Neural crest cell (in vitro differentiated cells): Measurements from ENCODE around the gene TRIP6. TPM values are rescaled to one million over a fixed set of nuclear protein-coding genes. Genes with fewer than 3 reads are reported as not detected.

Experiments used
- DNase-seq: peaks from one replicate; pipeline ENCODE4 v3.0.0; 2021; ENCODE audit warnings: low read depth, mixed read lengths, low spot score
- H3K27ac Mint-ChIP-seq: one replicate; pipeline ENCODE4 v1.8.0; 2021; ENCODE audit warnings: mild to moderate bottlenecking, mixed read lengths; ENCODE audit not compliant: unreplicated experiment
- H3K27me3 Mint-ChIP-seq: 2 replicates; pipeline ENCODE4 v1.8.0; 2021; ENCODE audit warnings: low read depth, mild to moderate bottlenecking, mixed read lengths
- H3K36me3 Mint-ChIP-seq: 2 replicates; pipeline ENCODE4 v1.8.0; 2021; ENCODE audit warnings: low read depth, mild to moderate bottlenecking, mixed read lengths
- H3K4me1 Mint-ChIP-seq: 2 replicates; pipeline ENCODE4 v1.8.0; 2021; ENCODE audit warnings: mixed read lengths
- H3K4me3 Mint-ChIP-seq: one replicate; pipeline ENCODE4 v1.8.0; 2021; ENCODE audit warnings: mild to moderate bottlenecking, mixed read lengths
- H3K9me3 Mint-ChIP-seq: 2 replicates; pipeline ENCODE4 v1.8.0; 2021; ENCODE audit warnings: mixed read lengths
- CTCF ChIP-seq: fragments of 200-600 bp; sonication (generic); conservative IDR thresholded peaks from 2 replicates; pipeline ENCODE4 v1.5.0; 2021; ENCODE audit warnings: antibody characterized with exemption, mild to moderate bottlenecking
- total RNA-seq: library from RNA; stranded (reverse); gene quantifications from 2 replicates; pipeline ENCODE4 v1.2.1, GENCODE V29; 2021

TRIP6 gene
- total RNA-seq, 1 donor from 2014 or later = 39.7 TPM

- H3K4me3 Mint-ChIP-seq = no peak overlapping the region
- peaks cover 17% of the 10 kb centered on the region for H3K4me1 Mint-ChIP-seq
- H3K9me3 Mint-ChIP-seq = no peaks in the 10 kb centered on the region
- no peak for TF ChIP-seq CTCF
- no peak for DNase-seq
- H3K27me3 Mint-ChIP-seq = no peaks in the 10 kb centered on the region
- no peak overlapping the region for H3K27ac Mint-ChIP-seq
- H3K36me3 Mint-ChIP-seq = peaks cover 9% of the 10 kb centered on the region
These were observed 44.7 kb upstream of the TRIP6 start for GRCh38 chr7:100822236-100823139.

GRCh38 chr7:100823140-100823525 is 44.1 kb upstream of the TRIP6 start:
- no peak overlapping the region for H3K4me3 Mint-ChIP-seq
- peaks cover 11% of the 10 kb centered on the region for H3K36me3 Mint-ChIP-seq
- no peak overlapping the region for H3K27ac Mint-ChIP-seq
- no peak for TF ChIP-seq CTCF
- H3K27me3 Mint-ChIP-seq = peaks cover 3% of the 10 kb centered on the region
- H3K4me1 Mint-ChIP-seq = peaks cover 24% of the 10 kb centered on the region
- no peaks in the 10 kb centered on the region for H3K9me3 Mint-ChIP-seq
- no peak for DNase-seq

GRCh38 chr7:100823534-100823933 is 43.7 kb upstream of the TRIP6 start:
- no peak for TF ChIP-seq CTCF
- peaks cover 3% of the 10 kb centered on the region for H3K27me3 Mint-ChIP-seq
- peaks cover 11% of the 10 kb centered on the region for H3K36me3 Mint-ChIP-seq
- H3K27ac Mint-ChIP-seq = no peak overlapping the region
- H3K4me1 Mint-ChIP-seq = peaks cover 25% of the 10 kb centered on the region
- no peak for DNase-seq
- no peak overlapping the region for H3K4me3 Mint-ChIP-seq
- H3K9me3 Mint-ChIP-seq = no peaks in the 10 kb centered on the region

DNA sequence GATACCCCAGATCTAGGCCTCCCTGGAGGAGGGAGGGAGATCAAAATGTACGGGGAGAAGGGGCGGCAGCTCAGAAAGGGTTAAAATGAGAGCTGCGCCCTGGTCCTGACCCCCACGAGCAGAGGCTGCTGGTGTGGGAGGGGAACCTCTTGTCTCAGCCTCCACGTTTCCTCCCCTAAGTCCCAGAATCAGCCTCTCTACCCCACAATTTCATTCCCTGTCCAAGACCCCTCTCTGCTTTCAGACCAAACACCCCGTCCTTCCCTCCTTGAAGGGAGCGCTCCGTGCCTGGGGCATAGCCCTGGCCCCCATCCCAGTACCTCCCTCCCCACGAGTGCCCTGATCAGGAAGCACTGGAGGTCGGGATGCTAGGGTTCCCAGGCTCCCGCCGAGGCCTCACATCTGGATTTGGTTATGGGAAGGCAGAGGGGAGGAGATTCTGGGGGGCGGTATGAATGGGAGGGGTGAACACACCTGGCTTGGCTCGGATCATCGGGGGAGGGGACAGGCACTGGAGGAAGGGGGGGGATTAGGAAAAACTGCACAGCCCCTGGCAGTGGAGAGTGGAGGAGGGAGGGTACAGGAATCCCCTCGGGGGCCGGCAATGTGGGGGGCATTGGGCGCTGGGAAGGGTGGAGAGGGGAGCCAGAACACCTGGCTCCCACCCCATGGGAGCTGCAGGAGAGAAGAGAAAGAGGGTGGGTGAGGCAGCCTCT is 42.5 kb upstream of the TRIP6 start:
- H3K27me3 Mint-ChIP-seq = peaks cover 3% of the 10 kb centered on the region
- no peak for DNase-seq
- peak overlapping the region; percentile 72 for H3K4me3 Mint-ChIP-seq
- peaks cover 6% of the 10 kb centered on the region for H3K36me3 Mint-ChIP-seq
- no peak overlapping the region for H3K27ac Mint-ChIP-seq
- H3K9me3 Mint-ChIP-seq = no peaks in the 10 kb centered on the region
- TF ChIP-seq CTCF = no peak
- H3K4me1 Mint-ChIP-seq = peaks cover 28% of the 10 kb centered on the region

DNA sequence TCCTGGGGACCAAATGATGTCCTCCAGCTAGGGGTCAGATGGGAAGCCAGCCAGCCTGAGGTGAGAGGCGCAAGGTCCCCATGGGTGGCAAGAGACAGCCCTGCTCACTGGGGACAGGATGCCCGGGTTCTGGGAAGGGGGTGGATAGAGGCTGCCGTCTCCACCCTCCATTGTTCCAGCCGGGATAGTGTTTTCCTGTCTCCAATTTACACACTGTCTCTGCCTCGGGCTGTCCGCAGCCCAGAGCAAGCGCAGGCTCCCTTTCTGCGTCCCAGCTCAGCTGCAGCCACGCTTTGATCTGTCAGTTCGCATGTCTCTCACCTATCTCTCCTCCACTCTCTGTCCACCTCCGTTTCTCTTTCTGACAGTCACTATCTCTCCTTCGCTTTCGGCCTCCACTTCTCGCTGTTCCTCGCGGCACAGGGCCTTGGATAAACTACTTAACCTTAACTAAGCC is 41.9 kb upstream of the TRIP6 start:
- H3K36me3 Mint-ChIP-seq = peaks cover 6% of the 10 kb centered on the region
- peaks cover 28% of the 10 kb centered on the region for H3K4me1 Mint-ChIP-seq
- no peak for DNase-seq
- peaks cover 3% of the 10 kb centered on the region for H3K27me3 Mint-ChIP-seq
- TF ChIP-seq CTCF = no peak
- H3K9me3 Mint-ChIP-seq = no peaks in the 10 kb centered on the region
- no peak overlapping the region for H3K27ac Mint-ChIP-seq
- peak overlapping the region; percentile 98 for H3K4me3 Mint-ChIP-seq
